ENCODE data around the gene PPM1F. TPM values are rescaled to one million over a fixed set of nuclear protein-coding genes. Genes with fewer than 3 reads are reported as not detected.

PPM1F gene, protein sequence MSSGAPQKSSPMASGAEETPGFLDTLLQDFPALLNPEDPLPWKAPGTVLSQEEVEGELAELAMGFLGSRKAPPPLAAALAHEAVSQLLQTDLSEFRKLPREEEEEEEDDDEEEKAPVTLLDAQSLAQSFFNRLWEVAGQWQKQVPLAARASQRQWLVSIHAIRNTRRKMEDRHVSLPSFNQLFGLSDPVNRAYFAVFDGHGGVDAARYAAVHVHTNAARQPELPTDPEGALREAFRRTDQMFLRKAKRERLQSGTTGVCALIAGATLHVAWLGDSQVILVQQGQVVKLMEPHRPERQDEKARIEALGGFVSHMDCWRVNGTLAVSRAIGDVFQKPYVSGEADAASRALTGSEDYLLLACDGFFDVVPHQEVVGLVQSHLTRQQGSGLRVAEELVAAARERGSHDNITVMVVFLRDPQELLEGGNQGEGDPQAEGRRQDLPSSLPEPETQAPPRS
- 97.6 and 116 TPM in 2 replicates for total RNA-seq

DNA sequence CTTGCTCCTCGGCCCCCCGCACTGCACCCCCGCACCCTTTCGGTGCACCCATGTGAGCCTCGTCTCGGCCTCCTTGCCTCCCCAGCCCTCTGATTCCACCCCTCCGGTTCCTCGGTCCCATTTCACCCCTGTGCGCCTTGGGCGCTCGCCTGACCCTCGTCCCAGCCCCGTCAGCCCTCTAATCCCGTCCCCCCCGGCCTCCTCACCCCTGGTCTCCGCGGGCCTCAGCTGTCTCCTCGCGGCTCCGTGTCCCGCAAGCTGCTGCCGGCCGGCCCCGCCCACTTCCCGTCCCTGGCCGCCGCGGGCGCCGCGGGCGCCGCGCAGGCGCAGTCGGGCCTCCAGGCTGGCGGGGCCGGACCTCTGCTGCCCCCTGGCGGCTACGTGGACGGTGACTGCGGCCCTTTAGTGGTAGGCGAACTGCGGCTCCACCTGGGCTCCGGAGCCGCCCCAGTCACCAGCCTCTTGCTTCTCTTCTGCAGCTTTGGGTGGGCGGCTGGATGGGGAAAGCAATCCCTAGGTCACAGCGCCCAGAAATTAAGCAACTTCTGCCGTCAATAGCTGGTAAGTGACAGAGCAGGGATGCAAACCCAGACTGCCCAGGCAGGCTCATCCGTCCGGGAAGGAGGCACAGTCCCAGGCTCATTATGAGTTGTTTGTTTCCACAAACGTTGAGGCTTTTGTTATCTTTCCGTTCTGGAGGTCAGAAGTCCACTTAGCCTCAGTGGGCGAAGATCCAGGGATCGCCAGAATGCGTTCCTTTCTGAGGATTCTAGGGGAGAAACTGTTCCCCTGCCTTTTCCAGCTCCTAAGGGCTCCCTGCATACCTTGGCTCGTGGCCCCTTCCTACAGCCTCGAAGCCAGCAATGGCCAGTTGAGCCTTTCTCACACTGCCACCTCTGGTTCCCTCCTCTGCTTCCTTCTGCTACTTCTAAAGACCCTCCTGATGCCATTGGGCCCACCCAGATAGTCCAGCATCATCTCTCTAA lies at the start of gene PPM1F:
PPM1F (minus strand) TSS at position 263 of the 986 bp plus-strand sequence. CDS start 6,800 bp downstream, outside the sequence.
- peak; percentile 78 to 84 for DNase-seq (ENCODE audit: low read depth in 2 of 2)

DNA sequence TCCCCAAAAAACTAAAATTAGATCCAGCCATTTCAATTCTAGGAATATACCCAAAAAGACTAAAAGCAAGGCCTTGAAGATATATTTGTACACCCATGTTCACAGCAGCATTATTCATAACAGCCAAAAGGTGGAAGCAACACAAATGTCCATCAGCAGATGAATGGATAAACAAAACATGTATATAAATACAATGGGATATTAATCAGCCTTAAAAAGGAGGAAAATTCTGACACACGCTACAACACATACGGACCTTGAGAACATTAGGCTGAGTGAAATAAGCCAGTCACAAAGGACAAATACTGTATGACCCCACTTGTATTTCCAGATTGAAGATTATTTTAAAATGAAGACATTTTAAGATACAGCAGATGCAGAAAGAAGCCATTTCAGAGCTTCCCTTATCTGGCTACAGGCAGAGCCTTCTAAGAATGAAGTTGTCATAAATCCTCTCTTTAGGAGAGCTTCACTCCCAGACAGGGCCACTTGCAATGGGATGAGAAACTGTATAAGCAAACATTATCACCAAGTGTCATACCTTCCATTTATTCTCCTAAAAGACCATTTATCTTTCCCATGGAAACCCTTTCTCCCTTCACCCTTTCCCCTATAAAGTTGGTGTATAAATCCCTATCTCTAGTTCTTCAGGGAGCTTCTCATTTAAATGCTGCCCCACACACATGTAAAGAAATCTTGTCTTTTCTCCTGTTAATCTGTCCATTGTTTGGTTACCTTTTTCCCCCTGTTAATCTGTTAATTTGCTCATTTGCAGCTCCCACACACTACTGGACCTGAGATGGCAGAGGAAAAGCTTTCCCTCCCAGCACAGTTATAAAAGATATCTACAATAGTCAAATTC lies 49.2 kb upstream of the PPM1F start:
- DNase-seq (ENCODE audit: low read depth in 2 of 2): no peak

DNA sequence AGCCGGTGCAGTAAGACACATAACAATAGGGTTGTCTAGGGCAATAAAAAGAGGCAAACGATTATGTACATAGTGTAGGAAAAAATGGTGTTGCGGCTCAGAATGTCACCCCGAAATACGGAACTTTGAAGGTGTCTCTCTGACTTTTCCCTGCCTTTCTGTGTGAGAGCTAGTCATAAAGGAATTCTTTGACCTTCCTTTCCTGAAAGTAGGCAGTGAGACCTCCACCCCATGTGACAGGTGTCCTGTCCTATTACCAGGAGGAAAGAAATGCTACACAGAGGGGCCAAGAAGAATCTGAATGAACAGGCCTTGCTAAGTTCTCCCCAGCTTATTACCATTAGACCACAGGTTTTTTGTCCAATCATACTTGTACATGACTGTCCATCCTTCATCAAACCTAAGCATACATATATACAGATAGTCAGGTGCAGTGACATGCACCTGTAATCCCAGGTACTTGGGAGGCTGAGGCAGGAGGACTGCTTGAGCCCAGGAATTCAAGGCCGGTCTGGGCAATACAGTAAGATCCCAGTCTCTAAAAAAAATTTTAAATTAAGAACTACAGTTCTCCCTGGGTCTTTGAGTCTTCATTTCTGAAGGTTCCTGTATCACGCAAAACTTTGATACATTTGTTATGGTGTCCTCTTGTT lies 46.1 kb upstream of the PPM1F start:
- DNase-seq (ENCODE audit: low read depth in 2 of 2): no peak

DNA sequence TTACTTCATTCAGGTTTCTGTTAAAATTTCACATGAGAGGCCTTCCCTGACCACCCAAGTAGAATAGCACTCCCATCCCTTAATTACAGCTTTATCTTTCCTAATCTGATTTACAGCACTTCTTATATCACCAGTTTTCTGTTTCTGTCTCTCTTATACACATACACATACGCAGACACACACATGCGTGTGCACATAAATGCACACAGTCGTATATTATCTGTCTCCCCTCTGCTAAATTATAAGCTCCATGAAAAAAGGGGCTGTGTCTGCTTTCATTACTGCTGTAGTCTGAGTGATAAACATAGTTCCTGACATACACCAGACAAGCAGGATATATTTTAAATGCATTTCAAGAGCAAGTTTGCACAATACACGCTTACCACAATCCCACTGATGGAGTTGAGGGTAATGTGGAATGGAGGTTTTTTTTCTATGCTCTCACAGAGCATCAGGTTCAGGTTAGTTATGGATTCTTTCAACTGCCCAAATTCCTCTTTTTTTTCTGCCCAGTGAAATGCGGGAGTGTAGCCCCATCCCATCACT lies 43.6 kb upstream of the PPM1F start:
- DNase-seq (ENCODE audit: low read depth in 2 of 2): no peak

DNA sequence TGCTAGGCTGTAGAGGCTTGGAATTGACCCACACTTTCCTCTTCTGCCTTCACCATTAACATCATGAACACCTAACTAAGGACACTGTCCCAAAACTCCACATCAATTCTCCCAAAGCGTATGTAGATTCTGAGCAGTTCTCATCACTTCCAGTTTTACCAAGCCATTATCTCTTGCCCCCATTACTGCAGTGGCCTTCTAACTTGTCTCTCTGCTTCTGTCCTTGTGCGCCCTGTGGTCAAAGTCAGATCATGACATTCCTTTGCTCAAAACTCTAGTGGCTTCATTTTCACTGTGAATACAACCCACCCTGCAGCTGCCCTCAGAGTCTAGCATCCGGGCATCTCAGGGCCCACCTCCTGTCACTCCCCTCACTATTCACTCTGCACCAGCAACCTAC lies 43.0 kb upstream of the PPM1F start:
- no peak for DNase-seq (ENCODE audit: low read depth in 2 of 2)

DNA sequence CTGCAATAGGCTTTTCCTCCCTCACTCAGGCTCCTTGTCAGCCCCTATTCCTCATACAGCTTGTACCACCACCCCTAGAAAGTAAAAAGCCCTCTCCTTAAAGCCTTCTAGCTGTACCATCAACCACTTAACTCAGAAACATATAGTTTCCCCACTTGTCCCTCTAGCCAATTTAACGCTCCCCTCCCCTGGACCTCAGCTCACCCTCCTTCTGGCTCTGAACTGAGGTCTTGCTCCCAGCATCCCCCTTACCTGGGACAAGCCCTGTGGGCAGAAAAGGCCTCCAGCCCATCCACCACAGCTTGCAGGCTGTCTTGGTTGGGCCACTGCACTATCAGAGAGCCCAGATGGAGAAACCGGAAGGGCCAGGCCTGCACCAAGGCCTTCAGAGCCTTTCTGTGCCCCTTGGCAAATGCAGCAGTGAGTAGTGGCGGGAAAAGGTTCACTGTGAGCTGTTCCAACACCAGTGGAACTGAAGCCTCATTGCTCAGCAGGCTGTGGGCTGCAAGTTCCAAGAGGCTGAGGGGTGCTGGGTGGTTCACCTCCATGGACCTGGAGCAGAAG lies 42.3 kb upstream of the PPM1F start:
- no peak for DNase-seq (ENCODE audit: low read depth in 2 of 2)

DNA sequence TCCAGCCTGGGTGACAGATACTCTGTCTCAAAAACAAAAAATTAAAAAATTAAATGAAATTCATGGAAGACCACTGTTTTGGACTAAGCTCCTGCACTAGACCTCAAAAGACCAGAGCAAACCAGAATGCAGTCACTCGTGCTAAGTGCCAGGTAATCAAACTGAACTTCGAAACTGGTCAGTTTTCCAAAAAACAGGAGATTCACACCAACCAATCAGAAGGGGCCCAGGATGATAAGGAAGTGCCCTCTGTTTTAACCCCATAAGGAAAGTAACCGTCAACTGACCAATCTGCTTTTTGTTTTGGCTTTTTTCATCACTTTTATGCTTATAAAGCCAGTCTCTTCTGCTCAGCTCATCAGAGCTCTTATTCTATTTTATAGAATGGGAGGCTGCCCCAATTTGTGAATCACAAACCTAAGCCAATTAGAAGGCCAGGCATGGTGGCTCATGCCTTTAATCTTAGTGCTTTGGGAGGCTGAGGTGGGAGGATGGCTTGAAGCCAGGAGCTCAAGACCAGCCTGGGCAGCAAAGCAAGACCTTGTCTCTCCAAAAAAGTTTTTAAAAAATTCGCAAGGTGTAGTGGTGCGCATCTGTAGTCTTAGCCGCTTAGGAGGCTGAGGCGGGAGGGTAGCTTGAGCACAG lies 40.1 kb upstream of the PPM1F start:
- DNase-seq (ENCODE audit: low read depth in 2 of 2): no peak

DNA sequence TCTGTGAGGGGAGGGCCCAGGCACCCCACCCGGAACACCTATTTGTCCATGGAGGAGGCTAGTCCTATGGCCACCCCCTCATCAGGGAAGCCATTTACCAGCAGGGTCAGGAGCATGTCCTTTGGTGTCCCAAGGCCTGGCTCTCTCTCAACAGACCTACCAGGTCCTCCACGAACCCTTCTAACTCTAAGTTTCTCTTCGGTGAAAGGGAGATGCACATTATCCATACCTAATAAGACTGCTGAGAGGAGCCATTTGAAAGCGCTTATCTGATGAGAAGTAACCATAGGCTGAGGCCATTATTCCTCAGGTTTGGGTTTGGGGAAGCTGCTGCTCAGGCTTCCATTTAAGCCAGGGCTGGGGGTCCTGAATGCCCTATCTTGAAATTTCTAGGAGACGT lies 39.1 kb upstream of the PPM1F start:
- no peak for DNase-seq (ENCODE audit: low read depth in 2 of 2)

DNA sequence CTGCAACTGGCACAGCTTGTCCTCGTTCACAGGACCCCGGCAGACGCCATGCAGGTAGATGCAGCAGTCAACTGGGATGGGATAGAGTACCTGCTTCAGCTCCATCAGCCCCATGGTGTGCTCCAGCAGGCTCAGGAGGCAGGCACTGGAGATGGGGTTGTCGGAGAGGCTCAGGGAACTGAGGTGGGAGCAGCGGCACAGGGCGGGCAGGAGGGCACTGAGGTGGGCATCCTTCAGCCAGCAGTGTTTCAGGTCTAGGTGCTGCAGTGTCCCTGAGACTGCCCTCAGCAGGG lies 38.6 kb upstream of the PPM1F start:
- DNase-seq (ENCODE audit: low read depth in 2 of 2): no peak

DNA sequence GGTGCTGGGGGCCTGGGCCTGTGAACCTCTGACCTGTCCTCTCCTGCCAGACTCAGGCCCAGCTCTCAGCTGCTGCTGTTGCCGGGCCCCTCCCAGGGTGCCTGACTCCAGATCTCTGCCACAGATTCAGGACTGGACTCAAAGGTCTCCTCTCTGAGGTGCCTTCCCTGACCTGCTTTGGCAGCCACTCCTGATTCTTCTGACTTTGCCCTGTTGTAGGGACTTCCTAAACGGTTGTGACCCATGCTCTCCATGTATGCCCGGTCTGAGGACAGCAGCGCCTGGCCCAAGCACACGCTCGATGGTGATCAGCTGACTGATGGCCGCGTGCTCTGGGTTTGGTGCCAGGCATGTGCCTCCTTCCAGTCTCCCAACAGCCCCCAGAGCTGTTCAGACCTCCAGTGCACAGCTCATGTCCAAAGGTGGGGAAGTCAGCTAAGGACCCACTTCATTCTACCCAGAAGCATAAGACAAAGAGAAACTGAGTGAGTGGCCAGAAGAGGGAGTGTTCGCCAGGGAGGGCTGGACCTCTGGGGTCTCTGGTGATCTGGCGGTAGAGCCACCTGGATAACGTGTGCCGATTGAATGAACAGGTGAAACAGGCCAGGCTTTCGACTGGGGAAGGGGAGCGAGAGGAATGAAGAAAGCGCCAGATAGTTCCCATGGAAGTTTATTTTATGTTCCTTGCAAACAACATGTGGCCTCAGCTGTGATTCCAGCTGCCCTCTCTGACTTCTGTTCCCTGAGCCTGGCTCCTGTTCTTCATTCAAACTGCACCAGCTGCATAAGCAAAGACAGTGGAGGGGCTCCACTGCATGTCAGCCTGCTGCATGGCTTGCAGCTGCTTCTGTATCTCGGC lies 38.0 kb upstream of the PPM1F start:
- no peak for DNase-seq (ENCODE audit: low read depth in 2 of 2)

DNA sequence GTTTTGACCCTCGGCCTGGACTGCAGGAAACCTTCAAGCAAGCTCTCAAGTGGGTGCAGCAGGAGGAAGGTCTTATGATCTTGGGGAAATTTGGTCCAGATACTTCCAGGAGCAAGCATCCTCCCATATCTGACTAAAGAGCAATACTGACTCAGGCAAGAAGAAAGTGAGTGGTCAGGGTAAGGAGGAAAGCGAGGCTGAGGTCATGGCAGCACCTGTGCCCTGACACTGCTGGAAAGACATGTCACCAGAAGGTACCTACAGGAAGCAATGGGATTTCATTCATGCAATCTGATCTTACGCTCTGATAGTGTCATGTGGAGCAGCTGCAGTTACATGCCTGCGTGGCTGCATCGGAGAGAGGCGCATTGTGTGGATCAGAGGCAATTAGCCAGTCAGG lies 36.4 kb upstream of the PPM1F start:
- no peak for DNase-seq (ENCODE audit: low read depth in 2 of 2)

DNA sequence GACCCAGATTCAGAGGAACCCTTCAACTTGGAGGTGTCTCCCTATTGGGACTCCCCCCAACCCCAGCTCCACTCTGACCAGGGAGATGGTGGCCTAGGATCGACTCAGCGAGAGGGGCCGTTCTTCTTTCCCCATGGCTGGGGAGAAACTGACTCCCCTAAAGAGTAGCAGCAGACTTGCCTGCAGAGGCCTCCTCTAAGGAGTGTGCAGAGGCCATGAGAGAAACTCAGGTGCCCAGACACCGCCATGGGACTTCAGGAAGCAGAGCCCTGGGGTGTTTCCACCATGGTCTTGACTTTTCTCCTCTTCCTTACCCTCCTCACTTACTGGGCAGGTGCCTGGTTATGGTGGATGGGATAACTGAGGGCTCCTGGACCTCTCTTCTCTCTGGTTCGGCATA lies 32.6 kb upstream of the PPM1F start:
- no peak for DNase-seq (ENCODE audit: low read depth in 2 of 2)

DNA sequence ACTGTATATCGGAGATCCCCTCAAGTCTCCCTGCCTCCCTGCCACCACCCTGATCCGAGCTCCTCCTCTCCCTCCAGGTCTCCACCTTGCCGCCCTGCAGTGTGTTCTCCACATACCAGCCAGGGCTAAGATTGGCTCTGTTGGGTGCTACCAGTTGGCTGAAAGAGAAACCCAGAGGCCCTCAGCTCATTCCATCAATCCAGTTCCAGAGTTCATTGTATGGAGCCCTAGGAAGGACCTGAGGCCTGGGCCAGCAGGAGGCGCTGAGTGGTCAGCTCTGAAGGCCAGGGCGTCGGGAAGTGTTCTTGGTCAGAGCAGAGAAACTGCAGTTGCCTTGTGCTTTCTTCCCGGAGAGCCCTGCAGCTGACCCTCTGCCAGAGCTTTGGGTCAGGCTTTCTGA lies 32.1 kb upstream of the PPM1F start:
- DNase-seq (ENCODE audit: low read depth in 2 of 2): peak; percentile 34 to 50

DNA sequence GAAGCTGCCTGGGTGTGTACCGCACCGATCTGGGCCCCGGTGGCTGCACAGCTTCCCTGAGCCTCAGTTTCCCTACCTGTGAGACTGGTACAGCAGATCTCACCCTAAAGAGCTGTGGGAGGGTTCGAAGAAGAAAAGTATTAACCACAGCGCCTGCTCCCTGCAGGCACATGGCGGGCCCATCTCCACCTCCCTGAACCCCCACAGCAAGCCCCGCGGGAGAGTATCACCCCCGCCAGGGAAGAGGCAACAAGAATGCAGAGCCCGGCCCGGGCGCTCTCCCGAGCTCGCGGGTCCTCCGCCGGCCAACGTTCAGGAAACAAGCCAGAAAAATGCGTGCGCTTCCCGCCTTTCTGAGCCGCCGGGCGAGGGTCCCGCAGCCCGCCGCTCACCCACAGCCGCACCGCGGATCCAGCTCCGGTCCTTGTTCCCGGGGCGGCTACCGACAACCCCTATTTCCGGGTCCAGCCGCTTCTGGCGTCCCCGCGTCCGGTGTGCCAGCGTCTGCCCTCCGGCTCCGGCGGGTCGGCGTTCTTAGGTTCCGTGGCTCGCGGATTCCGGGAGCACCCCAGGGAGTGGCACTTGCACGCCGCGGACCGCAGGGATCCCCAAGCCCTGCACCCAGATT lies 29.8 kb upstream of the PPM1F start, which contains the start of gene TOP3B:
TOP3B (minus strand) TSS at position 450 of the 628 bp plus-strand sequence. CDS start 7,078 bp downstream, outside the sequence.
- peak; percentile 79 to 84 for DNase-seq (ENCODE audit: low read depth in 2 of 2)

DNA sequence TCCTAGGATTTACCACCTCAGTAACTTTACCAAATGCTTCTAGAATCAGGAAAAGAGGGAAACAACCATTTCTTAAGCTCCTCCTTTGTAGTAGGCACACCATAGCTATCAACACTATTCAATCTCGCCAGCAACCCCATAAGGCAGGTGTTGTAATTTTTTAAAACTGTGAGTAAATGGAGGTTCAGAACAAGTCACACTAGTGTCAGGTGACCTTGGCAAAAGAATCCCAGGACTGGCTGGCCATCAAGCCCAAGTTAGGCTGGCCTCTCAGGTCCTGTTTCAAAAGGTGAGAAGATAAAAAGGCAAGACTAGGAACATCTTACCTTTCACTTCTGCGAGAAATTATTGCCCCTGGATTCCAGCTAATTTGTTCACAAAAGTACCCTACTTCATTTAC lies 29.2 kb upstream of the PPM1F start:
- DNase-seq (ENCODE audit: low read depth in 2 of 2): peak in 1 of 2 donors; percentile 14

DNA sequence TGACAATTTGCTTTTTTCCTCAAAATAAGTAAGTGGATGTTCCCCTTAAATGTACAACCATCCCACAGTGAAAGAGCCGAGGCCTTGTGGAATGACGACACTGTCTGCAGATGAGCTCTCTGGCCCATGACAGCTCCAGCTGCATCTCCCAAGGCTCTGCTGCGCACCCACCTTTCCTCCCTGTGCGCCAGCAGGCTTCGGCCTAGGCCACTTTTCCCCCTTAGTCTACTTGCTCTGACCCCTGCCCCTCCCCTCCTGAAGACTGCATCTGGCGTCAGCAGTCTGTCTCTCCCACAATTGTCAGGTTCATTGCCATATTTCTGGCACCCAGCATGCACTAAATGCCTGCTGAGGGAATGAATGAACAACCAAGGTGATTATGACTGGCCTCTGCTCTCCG lies 27.9 kb upstream of the PPM1F start:
- DNase-seq (ENCODE audit: low read depth in 2 of 2): no peak

DNA sequence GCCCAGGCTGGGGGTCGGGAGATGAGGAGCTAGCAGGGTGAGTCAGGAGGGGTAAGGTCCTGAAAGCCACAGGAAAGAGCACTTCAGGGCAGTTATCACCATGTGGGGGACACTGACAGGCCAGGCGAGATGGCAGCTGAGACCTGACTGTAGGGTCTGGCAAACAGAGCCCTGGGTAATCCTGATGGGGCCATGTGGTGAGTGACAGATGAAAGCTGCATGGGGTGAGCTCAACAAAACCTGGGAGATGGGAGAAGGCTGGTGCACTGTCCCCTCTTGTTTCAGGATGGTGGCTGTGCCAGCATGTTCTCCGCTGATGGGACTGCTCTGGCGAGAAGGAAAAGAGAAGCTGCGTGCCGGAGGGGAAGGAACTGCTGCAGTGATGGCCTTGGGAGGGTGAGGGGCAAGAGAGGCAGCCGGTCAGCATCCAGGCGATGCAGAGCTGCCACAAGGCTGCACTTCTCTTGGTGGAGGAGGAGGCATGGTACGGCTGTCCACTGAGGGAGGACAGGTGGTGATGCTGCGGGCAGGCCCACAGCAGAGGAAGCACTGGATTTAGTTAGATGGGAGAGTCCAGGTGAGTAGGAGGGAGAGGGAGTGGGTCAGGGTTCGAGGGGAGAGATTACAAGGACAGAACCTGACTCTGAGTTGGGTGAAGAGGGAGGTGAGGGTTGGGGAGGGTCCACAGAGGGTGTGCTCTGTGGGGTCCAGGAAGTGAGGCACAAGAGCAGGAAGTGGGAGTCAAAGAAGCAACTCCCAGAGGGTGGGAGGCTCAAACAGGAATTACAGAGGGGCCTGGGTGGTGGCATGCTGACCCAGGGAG lies 26.1 kb upstream of the PPM1F start:
- no peak for DNase-seq (ENCODE audit: low read depth in 2 of 2)

All from lung microvascular endothelial cell (primary cell).